ENCODE data around the gene PDSS2. TPM values are rescaled to one million over a fixed set of nuclear protein-coding genes. Genes with fewer than 3 reads are reported as not detected.

PDSS2 gene
- polyA plus RNA-seq, 1 of the 3 experiments (the other 2 are of a cell fraction), result 5.6 TPM

DNA sequence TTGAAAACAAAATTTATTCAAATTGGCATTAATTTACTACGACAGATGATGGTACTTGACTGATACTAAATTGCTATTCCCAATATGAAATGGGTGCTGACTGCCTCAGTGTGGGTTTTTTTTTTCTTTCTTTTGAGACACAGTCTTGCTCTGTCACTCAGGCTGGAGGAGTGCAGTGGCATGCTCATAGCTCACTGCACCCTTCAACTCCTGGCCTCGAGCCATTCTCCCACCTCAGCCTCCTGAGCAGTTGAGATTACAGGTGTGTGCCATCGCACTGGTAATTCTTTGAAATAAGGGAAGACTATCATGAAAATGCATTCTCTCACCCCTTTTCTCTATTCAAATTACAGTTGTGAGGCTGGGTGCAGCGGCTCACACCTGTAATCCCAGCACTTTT is 22.5 kb downstream of the PDSS2 start:
- POLR2A ChIA-PET, result no interaction called here

DNA sequence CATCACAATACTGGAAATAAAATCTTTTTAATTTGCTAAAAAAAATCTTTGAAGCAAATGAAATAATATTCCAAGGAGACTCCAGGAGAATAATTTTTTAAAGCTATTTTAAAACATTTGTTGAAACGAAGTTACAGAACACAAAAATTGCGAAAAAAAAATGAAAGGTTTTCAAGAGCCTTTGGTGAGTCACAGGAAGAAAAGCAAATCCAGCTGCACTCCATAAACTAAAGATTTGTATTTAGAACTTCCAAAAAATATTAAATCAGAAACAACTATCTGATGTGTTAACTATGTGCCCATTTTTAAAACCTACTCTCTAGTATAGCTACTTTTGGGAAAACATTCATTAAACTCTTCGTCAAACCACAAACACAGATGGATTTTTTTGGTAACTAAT is 23.6 kb downstream of the PDSS2 start:
- H3K36me3 ChIP-seq (replicated peaks in 1 of 2; ENCODE audit: control insufficient read depth in 1 of 2, insufficient read depth in 2 of 2, low read length in 1 of 2), result peaks cover 0 to 5% of the 10 kb centered on the region in 2 experiments
- no peak for DNase-seq
- WGBS (ENCODE audit: low lambda C conversion rate), result 64% methylated on average over 3 of the region's 3 CpGs
- peaks cover 15% of the 10 kb centered on the region; the same call in 1 of the 2 replicates for H3K79me2 ChIP-seq (ENCODE audit: insufficient read depth)
- no peaks in the 10 kb centered on the region for H3K9me3 ChIP-seq
- H2AFZ ChIP-seq (ENCODE audit: low read depth), result no peak overlapping the region
- no peaks in the 10 kb centered on the region for H3K9me2 ChIP-seq
- no peaks in the 10 kb centered on the region for H4K20me1 ChIP-seq (ENCODE audit: insufficient read depth)
- no peak overlapping the region for H3K9ac ChIP-seq
- POLR2A ChIA-PET, result interaction anchor here (0.6 kb wide), 1 partner anchor 379 kb away, joined by 3 read pairs; no protein-coding TSS in a partner anchor
- H3K27ac ChIP-seq (ENCODE audit: low read depth in 2 of 2, low read length in 1 of 2), result 0 out of 4 replicates have a peak overlapping the region, but pooled peaks of 1 of the 2 experiments have one; percentile 16
- peaks cover 0 to 5% of the 10 kb centered on the region in 2 experiments; a peak in 2 of 4 replicates for H3K4me1 ChIP-seq (ENCODE audit: control insufficient read depth in 1 of 2, insufficient read depth in 2 of 2, low read depth in 1 of 2, low read length in 1 of 2)
- no peaks in the 10 kb centered on the region for H3F3A ChIP-seq (replicated peaks; ENCODE audit: insufficient read depth)
- TF ChIP-seq, protein P1, sequence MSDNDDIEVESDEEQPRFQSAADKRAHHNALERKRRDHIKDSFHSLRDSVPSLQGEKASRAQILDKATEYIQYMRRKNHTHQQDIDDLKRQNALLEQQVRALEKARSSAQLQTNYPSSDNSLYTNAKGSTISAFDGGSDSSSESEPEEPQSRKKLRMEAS (IDR thresholded peaks at IDR 0.05; ENCODE audit: low read depth), result no peak
- TF ChIP-seq TAF1 (IDR thresholded peaks at IDR 0.05; ENCODE audit: borderline replicate concordance, low read depth, low read length) (no peak), MXI1 (IDR thresholded peaks at IDR 0.05; ENCODE audit: low read depth, low read length) (no peak), MEF2A (IDR thresholded peaks at IDR 0.05; ENCODE audit: borderline replicate concordance, low read depth) (no peak), GABPA (IDR thresholded peaks at IDR 0.05; ENCODE audit: low read depth) (no peak), JUND (IDR thresholded peaks at IDR 0.05) (no peak), FOXM1 (IDR thresholded peaks at IDR 0.05; ENCODE audit: low read depth) (no peak), POLR2AphosphoS5 (IDR thresholded peaks at IDR 0.05; ENCODE audit: low read depth, low read length) (no peak), SIN3A (IDR thresholded peaks at IDR 0.05; ENCODE audit: borderline replicate concordance, low read depth, low read length) (no peak), NFIC (IDR thresholded peaks at IDR 0.05; ENCODE audit: borderline replicate concordance) (no peak), RFX5 (IDR thresholded peaks at IDR 0.05; ENCODE audit: low read length) (no peak)
- TF ChIP-seq, protein P2, sequence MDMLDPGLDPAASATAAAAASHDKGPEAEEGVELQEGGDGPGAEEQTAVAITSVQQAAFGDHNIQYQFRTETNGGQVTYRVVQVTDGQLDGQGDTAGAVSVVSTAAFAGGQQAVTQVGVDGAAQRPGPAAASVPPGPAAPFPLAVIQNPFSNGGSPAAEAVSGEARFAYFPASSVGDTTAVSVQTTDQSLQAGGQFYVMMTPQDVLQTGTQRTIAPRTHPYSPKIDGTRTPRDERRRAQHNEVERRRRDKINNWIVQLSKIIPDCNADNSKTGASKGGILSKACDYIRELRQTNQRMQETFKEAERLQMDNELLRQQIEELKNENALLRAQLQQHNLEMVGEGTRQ (IDR thresholded peaks at IDR 0.05; ENCODE audit: borderline replicate concordance, low read depth, low read length), result no peak
- H3K27me3 ChIP-seq (ENCODE audit: insufficient read depth), result no peaks in the 10 kb centered on the region
- CTCF ChIA-PET, result interaction anchor here (0.8 to 1.3 kb wide), 2 partner anchors 9 to 12 kb away, joined by 3 to 7 read pairs; no protein-coding TSS in a partner anchor
- no peak overlapping the region for H3K4me2 ChIP-seq
- no peak overlapping the region for H3K4me3 ChIP-seq (ENCODE audit: low read depth in 2 of 2, low read length in 1 of 2)

More for the DNA sequence above, 22.5 kb downstream of the PDSS2 start:
- CTCF ChIA-PET, result no interaction called here
- H3F3A ChIP-seq (replicated peaks; ENCODE audit: insufficient read depth), result no peaks in the 10 kb centered on the region
- H3K4me2 ChIP-seq, result no peak overlapping the region
- no peak overlapping the region for H3K27ac ChIP-seq (ENCODE audit: low read depth in 2 of 2, low read length in 1 of 2)
- H3K27me3 ChIP-seq (ENCODE audit: insufficient read depth), result no peaks in the 10 kb centered on the region
- TF ChIP-seq, protein P3, sequence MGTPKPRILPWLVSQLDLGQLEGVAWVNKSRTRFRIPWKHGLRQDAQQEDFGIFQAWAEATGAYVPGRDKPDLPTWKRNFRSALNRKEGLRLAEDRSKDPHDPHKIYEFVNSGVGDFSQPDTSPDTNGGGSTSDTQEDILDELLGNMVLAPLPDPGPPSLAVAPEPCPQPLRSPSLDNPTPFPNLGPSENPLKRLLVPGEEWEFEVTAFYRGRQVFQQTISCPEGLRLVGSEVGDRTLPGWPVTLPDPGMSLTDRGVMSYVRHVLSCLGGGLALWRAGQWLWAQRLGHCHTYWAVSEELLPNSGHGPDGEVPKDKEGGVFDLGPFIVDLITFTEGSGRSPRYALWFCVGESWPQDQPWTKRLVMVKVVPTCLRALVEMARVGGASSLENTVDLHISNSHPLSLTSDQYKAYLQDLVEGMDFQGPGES (IDR thresholded peaks at IDR 0.05; ENCODE audit: low read depth, low read length), result no peak
- TF ChIP-seq ELF1 (IDR thresholded peaks at IDR 0.05) (no peak), GATA2 (CRISPR knock-in tag; IDR thresholded peaks at IDR 0.05) (no peak), RCOR1 (IDR thresholded peaks at IDR 0.05; ENCODE audit: low read length) (no peak), JUND (IDR thresholded peaks at IDR 0.05) (no peak), RXRA (IDR thresholded peaks at IDR 0.05; ENCODE audit: borderline replicate concordance, low read depth) (no peak), FOXM1 (IDR thresholded peaks at IDR 0.05; ENCODE audit: low read depth) (no peak), MEF2A (IDR thresholded peaks at IDR 0.05; ENCODE audit: borderline replicate concordance, low read depth) (no peak)
- TF ChIP-seq, protein P1 (IDR thresholded peaks at IDR 0.05; ENCODE audit: low read depth), result no peak
- H3K9ac ChIP-seq, result no peak overlapping the region
- peaks cover 0 to 5% of the 10 kb centered on the region in 2 experiments; a peak in 2 of 4 replicates for H3K4me1 ChIP-seq (ENCODE audit: control insufficient read depth in 1 of 2, insufficient read depth in 2 of 2, low read depth in 1 of 2, low read length in 1 of 2)
- WGBS (ENCODE audit: low lambda C conversion rate), result 80% methylated on average over 4 of the region's 4 CpGs
- no peak for DNase-seq
- no peak overlapping the region for H3K4me3 ChIP-seq (ENCODE audit: low read depth in 2 of 2, low read length in 1 of 2)
- H3K79me2 ChIP-seq (ENCODE audit: insufficient read depth), result peaks cover 15% of the 10 kb centered on the region; the same call in 1 of the 2 replicates
- H2AFZ ChIP-seq (ENCODE audit: low read depth), result no peak overlapping the region
- H3K36me3 ChIP-seq (replicated peaks in 1 of 2; ENCODE audit: control insufficient read depth in 1 of 2, insufficient read depth in 2 of 2, low read length in 1 of 2), result peaks cover 0 to 5% of the 10 kb centered on the region in 2 experiments
- no peaks in the 10 kb centered on the region for H4K20me1 ChIP-seq (ENCODE audit: insufficient read depth)
- no peaks in the 10 kb centered on the region for H3K9me3 ChIP-seq
- H3K9me2 ChIP-seq, result no peaks in the 10 kb centered on the region
